NCI-H526 treated with DMSO at 0.1 percent for 48 hours (cell line): ENCODE data around the gene SPDYE16.
"Not testable (repeated sequence)": the region's sequence is repeated elsewhere in the genome, so short reads cannot be mapped to it uniquely, and the experiment has no call there.

ENCODE experiments used
- DNase-seq: peaks from one replicate; lab custom pipeline; 2025; lab: John Stamatoyannopoulos, UW

Gene SPDYE16, protein sequence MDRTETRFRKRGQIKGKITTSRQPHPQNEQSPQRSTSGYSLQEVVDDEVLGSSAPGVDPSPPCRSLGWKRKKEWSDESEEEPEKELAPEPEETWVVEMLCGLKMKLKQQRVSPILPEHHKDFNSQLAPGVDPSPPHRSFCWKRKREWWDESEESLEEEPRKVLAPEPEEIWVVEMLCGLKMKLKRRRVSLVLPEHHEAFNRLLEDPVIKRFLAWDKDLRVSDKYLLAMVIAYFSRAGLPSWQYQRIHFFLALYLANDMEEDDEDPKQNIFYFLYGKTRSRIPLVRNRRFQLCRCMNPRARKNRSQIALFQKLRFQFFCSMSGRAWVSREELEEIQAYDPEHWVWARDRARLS

GRCh38 chr7:76543197-76543596 lies at the start of gene SPDYE16:
Gene SPDYE16, minus strand, starts transcription at chr7:76543297. Its CDS starts 1,838 bp downstream, at chr7:76541459.
- DNase-seq = not testable (repeated sequence)

DNA sequence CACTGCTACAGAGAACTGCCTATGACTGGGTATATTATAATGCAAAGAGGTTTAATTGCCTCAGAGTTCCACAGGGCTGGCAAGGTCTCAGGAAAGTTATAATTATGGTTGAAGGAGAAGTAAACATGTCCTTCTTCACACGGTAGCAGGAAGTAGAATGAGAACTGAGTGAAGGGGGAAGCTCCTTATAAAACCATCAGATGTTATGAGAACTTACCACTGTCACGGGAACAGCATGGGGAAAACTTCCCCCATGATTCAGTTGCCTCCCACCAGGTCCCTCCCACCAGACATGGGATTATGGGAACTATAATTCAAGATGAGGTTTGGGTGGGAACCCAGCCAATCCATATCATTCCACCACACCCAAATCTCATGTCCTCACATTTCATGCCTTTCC lies 49.6 kb upstream of the SPDYE16 start:
- DNase-seq = not testable (repeated sequence)

DNA sequence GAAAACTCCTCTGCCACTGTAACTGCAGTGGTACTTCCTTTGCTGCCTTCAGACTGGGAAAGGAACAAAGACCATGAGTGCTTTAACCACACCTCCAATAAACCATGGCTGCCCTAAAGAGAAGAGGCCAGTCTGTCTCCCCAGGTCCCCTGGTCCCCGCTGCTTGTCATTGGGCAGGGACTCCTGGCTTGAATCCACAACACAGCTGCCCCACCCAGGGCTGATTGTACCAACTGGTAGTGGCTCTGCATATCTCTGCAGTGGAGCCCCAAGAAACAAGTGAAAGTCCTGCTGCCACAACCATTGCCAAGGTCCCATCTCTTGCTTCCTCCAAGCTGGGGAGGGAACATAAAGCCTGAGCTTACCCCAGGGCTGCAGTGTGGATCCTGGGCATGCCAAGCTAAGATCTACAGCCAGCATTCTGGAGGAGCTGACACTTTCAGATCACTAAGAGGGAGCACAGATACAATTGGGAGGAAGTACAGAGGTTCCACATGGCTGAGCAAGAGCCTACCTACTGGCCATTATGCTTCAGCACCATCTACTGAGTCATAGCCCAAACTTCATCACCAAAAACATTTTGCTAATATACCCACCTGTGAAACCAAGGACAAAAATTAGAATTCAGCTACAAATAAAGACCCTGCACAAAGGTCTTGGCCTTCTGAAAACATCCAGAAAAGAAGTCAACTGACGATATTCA lies 48.7 kb upstream of the SPDYE16 start:
- not testable (repeated sequence) for DNase-seq

- DNase-seq = not testable (repeated sequence)
Observed at GRCh38 chr7:76591033-76591432, 47.9 kb upstream of the SPDYE16 start.

GRCh38 chr7:76588586-76588985 lies 45.5 kb upstream of the SPDYE16 start:
- DNase-seq = not testable (repeated sequence)

DNA sequence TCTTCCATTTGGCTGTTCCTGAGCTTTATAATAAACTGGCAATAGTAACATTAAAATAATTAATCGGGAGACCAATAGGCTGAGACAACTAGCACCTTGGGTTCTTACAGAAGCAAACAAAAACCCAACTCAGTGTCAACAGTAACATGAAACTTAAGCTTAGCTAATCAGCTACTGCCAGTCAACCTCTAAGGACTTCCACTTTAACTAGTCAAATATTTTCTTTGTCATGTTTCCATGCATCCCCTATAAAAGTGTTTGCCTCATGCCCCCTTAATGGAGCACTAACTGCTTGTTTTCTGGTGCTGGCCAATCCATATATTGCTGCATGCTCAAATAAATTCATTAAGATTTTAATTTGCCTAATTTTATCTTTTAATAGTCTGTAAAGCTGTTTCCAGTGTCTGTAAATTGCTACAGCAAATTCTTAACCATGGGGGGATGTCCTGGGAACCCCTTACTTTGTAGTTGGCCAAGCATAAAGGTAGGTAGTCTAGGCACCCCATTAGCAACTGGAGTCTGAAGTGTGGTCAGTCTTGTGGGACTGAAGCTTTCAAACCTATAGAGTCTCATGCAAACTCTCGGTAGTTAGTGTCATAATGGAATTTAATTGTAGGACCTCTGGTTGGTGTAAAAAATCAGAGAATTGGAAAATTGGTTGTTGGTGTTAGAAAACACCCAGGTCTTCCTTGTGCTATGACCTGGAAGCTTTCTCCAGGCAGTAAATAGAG lies 43.7 kb upstream of the SPDYE16 start:
- DNase-seq = peak; percentile 26

GRCh38 chr7:76583636-76584281 lies 40.7 kb upstream of the SPDYE16 start:
- DNase-seq = not testable (repeated sequence)

DNA sequence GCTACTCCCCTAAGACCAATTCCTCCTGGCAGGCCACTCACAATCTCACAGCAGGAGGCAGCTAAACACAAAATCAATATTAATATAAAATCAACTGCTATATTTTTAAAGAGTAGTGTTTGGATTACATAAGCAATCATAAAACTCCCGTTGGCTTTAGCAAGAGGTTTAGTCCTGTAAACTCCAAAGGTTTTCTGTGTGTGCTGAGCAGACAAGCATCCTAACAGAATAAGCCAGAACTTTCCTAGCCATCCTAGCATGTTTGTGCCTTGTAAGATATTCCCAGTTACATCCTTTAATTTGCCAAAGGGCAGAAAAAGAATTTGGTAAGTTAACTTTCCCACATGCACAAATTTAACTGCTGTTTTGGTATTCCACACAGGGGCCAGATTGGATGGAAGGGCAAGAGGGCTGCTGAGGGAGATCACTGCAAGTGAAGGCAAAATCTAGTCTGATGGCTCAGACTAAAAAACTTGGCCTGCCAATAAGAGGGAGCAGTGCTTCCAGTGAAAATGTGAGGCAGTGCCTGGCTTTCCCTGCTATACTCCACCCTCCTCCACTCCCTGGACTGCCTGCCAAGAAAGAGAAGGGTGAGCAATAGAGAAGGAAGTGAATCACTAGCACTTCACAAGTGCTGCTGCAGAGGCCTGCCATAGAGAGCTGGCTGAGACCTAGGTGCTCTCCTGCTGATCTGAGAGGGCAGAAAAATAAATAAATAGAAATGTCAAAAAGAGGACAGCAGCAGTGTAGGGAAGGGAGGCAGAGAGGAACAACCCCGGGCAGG lies 39.9 kb upstream of the SPDYE16 start:
- DNase-seq = not testable (repeated sequence)

DNA sequence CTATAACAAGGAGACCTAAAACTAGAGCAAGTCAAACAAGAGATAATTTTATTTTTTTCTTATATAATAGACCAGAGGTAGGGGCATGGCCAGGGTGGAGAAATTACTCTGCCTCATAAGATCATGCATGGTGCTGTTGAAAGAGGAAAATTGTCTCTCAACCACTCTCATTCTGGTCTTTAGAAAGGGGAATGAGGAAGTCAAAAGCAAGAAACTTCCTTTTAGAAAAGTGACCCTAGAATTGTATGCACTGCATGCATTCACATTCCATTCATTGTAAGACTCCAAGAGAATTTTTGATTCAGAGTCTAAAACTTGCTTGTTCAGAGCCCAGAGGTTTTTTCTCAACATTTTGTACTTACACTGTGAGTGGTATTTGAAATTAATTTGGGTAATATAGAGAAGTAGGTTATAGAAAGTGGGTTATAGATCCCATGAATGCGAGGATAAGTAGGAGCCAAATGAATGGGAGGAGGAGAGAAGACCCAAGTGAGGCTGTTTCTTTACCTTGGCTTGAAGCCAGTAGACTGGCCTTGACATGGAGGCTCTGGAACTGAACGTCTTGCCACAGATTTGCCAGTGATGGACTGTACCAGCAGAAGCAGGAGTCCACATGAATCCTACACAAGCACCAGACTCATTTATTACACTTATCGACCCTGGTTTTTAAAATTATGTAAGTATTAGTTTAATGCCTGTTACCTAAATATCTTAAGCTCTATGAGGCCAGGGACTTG lies 33.0 kb upstream of the SPDYE16 start:
- DNase-seq = not testable (repeated sequence)

DNA sequence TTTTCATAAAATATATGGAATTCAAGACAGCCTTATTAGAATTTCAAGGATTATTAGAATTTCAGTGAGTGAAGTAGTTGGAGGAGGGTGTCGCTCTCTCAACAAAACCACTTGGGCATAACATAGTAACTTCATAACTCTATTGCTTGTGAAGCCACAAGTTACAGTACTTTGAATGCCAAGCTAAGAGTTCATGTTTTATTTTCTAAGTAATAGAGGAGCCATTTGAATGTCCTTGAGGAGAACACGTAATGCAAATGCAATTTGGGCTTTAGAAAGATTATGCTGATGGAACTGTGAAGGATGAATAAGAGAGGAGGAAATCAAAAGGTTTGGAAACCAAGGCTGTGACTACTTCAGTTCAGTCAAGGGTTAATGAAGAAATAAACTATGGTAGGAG lies 32.3 kb upstream of the SPDYE16 start:
- DNase-seq = not testable (repeated sequence)

GRCh38 chr7:76572296-76572695 lies 29.2 kb upstream of the SPDYE16 start:
- not testable (repeated sequence) for DNase-seq

GRCh38 chr7:76570324-76570775 lies 27.3 kb upstream of the SPDYE16 start:
- not testable (repeated sequence) for DNase-seq

DNA sequence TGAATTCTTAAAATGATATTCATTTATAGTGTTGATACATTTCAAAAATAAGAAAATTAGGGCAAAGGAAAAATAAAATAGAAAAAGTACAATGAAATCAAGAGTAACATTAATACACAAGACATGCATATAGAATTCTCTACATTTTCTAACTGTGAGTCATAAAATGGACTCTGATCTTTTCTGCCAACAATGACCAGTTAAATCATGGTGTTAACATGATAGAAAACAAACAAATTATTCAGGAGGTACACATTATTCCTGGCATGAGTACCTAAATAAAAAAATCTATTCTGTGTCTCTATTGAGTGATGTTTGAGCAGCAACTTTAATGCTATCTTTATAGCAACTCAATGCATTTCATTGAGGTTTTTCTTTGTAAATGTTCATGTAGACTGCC lies 25.6 kb upstream of the SPDYE16 start:
- not testable (repeated sequence) for DNase-seq

DNA sequence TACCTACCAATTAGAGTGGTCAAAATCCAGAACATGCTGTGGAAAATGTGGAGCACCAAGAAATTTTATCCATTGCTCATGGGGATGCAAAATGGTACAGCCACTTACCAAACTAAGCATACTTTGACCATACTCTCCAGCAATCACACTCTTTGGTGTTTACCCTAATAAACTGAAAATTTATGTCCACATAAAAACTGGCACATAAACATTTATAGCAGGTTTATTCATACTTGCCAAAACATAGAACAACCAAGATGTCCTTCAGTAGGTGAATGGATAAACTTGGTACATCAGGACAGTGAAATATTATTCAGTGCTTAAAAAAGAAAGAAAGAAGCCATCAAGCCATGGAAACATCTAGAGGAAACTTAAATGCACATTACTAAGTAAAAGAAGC lies 24.7 kb upstream of the SPDYE16 start:
- not testable (repeated sequence) for DNase-seq

GRCh38 chr7:76567311-76567710 lies 24.2 kb upstream of the SPDYE16 start:
- not testable (repeated sequence) for DNase-seq

DNA sequence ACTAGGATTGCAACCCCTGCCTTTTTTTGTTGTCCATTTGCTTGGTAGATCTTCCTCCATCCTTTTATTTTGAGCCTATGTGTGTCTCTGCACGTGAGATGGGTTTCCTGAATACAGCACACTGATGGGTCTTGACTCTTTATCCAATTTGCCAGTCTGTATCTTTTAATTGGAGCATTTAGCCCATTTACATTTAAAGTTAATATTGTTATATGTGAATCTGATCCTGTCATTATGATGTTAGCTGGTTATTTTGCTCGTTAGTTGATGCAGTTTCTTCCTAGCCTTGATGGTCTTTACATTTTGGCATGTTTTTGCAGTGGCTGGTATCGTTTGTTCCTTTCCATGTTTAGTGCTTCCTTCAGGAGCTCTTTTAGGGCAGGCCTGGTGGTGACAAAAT lies 21.9 kb upstream of the SPDYE16 start:
- DNase-seq = not testable (repeated sequence)

GRCh38 chr7:76561342-76561741 lies 18.2 kb upstream of the SPDYE16 start:
- DNase-seq = not testable (repeated sequence)

DNA sequence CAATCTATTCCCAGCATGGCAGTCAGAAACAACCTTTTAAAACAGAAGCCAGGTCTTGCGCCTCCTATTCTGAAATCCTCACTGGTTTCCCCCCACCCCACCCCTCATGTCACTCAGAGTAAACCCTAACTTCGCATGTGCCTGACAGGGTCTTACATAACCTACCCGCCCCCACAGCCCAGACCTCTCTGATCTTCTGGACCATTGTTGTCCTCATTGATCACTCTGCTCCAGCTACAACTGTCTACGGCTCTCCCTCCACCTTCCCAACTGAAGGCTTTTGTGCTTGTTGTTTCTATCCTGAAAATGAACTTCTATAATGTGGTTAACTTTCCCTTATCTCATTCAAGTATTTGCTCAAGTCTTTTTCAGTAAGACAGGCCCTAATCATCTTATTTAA lies 17.1 kb upstream of the SPDYE16 start:
- not testable (repeated sequence) for DNase-seq

DNA sequence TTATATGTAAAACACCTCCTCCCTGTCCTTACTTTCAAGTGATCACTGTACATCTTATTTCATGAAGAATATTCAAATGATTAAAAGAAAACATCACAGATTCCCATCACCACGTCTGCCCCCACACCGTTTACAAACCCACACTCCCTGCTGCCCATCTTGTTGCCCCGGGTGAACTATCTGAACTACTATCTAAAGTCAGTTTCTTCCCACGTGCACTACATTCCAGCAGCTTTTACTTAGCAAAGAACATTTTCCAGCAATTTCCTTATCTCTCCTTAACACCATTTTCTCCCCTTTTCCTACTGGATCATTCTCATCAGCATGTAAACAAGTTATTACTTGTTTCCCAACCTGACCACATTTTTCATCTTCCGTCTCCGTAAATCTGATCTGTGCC lies 16.6 kb upstream of the SPDYE16 start:
- DNase-seq = not testable (repeated sequence)

GRCh38 chr7:76551992-76552391 lies 8.9 kb upstream of the SPDYE16 start:
- DNase-seq = not testable (repeated sequence)
